SHP77 treated with DMSO at 0.1 percent for 48 hours (cell line): Measurements from ENCODE around the gene COX20.

ENCODE experiments used
- DNase-seq: peaks from one replicate; lab custom pipeline; 2025; lab: John Stamatoyannopoulos, UW

The COX20 gene

GRCh38 chr1:244874974-244875579 is 39.6 kb downstream of the COX20 start:
- DNase-seq, result no peak

- DNase-seq, result no peak
Measured at GRCh38 chr1:244876228-244876910, 40.9 kb downstream of the COX20 start.

GRCh38 chr1:244878681-244879080 is 43.2 kb downstream of the COX20 start:
- DNase-seq, result no peak

GRCh38 chr1:244881552-244882280 is 46.3 kb downstream of the COX20 start:
- DNase-seq, result no peak

GRCh38 chr1:244887281-244887680 is 51.8 kb downstream of the COX20 start:
- DNase-seq, result no peak

- no peak for DNase-seq
Measured at GRCh38 chr1:244893836-244894235, 58.4 kb downstream of the COX20 start.
